Measurements from ENCODE around the gene STUB1. TPM values are rescaled to one million over a fixed set of nuclear protein-coding genes. Genes with fewer than 3 reads are reported as not detected.

Gene STUB1
- total and polyA plus RNA-seq, 2 donors (not counting 3 experiments of a cell fraction or from before 2014, with no cell fraction given): 107 to 147 TPM

DNA sequence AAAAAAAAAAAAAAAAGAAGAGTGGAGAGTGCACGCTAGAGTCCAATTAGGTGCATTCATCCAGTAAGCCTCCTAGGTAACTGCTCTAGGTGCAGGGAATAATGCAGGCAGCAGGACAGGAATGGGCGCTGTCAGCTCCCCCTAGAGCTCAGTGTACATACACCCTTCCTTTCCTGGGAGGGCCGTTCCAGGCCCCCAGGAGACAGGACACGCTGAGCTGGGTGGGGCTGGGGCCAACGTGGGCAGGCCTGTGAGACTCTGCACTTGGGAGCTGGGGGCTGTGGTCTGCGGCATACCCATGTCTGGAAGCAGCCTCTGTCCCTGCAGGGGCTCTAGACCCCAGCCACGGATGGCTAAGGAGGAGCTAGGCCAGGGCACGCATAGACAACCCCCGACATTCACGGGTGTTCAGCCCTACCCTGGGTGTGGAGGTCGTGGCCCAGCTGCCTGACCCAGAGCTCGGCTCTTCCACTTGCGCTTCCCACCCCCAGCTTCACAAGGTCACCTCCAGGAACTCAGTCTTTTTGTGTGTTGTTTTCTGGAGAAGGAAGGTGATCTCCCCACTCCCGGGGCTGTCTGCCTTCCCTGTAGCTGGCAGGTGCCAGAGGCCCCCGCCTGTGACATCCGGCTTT is 39.7 kb downstream of the STUB1 start:
- ChIA-PET CTCF (interaction anchor here (0.7 to 2.6 kb wide), 10 partner anchors 8 to 337 kb away, joined by 3 to 17 read pairs (median 4); partner anchors contain the start of genes CHTF18, CIAO3, RPUSD1 and WDR24), POLR2A (no interaction called here)
- no TSS peak for BruUV-seq (replicated peaks)
- intact Hi-C loops (cut with micrococcal nuclease): no loop called here
- Histone ChIP-seq H3K9ac (replicated peaks; ENCODE audit: extremely low read depth, insufficient read depth, low read length) (peak overlapping the region; percentile 35), H3K9me1 (replicated peaks; ENCODE audit: control insufficient read depth, extremely low read depth, insufficient read depth, low read length) (no peaks in the 10 kb centered on the region), H3K27ac (ENCODE audit: insufficient read depth, low read depth, low read length) (no peak overlapping the region), H2AFZ (ENCODE audit: low read depth, low read length) (peak overlapping the region; percentile 82), H4K20me1 (replicated peaks; ENCODE audit: control insufficient read depth, extremely low read depth, insufficient read depth, low read length) (no peaks in the 10 kb centered on the region), H3K36me3 (ENCODE audit: control insufficient read depth in 2 of 2, extremely low read depth in 1 of 2, insufficient read depth in 2 of 2, low read length in 2 of 2) (no peaks in the 10 kb centered on the region), H3K79me2 (ENCODE audit: control insufficient read depth, insufficient read depth, low read length) (no peaks in the 10 kb centered on the region), H3K9me3 (replicated peaks; ENCODE audit: control insufficient read depth, insufficient read depth, low read length) (no peaks in the 10 kb centered on the region), H3K4me1 (ENCODE audit: control insufficient read depth, extremely low read depth, insufficient read depth, low read length) (peaks cover 19% of the 10 kb centered on the region), H3K27me3 (ENCODE audit: control insufficient read depth in 2 of 2, insufficient read depth in 2 of 2, low read length in 2 of 2) (no peaks in the 10 kb centered on the region), H3K4me3 (replicated peaks in 1 of 3; ENCODE audit: insufficient read depth in 1 of 3, low read depth in 1 of 3, low read length in 3 of 3) (peak overlapping the region; percentile 49 to 56 (median 55)), H3K4me2 (ENCODE audit: insufficient read depth, low read length) (peak overlapping the region; percentile 58)
- TF ChIP-seq JUN (IDR thresholded peaks at IDR 0.05; ENCODE audit: borderline replicate concordance, insufficient read depth, insufficient read length, low read depth) (no peak), POLR2AphosphoS5 (IDR thresholded peaks at IDR 0.05; ENCODE audit: insufficient read depth, low read depth, low read length) (peak; percentile 16)
- TF ChIP-seq, protein P1, sequence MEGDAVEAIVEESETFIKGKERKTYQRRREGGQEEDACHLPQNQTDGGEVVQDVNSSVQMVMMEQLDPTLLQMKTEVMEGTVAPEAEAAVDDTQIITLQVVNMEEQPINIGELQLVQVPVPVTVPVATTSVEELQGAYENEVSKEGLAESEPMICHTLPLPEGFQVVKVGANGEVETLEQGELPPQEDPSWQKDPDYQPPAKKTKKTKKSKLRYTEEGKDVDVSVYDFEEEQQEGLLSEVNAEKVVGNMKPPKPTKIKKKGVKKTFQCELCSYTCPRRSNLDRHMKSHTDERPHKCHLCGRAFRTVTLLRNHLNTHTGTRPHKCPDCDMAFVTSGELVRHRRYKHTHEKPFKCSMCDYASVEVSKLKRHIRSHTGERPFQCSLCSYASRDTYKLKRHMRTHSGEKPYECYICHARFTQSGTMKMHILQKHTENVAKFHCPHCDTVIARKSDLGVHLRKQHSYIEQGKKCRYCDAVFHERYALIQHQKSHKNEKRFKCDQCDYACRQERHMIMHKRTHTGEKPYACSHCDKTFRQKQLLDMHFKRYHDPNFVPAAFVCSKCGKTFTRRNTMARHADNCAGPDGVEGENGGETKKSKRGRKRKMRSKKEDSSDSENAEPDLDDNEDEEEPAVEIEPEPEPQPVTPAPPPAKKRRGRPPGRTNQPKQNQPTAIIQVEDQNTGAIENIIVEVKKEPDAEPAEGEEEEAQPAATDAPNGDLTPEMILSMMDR (IDR thresholded peaks at IDR 0.05; ENCODE audit: extremely low read depth in 1 of 2, insufficient read depth in 1 of 2, low read depth in 1 of 2, low read length in 2 of 2): peak in 1 of 2 donors; percentile 12
- DNase-seq (ENCODE audit: low read depth, low spot score) (no peak), FAIRE-seq (no peak)
- dilution Hi-C loops (cut with MboI; ENCODE audit: extremely low pct_ligation_motif_present, low sequenced_read_pairs): no loop called here

DNA sequence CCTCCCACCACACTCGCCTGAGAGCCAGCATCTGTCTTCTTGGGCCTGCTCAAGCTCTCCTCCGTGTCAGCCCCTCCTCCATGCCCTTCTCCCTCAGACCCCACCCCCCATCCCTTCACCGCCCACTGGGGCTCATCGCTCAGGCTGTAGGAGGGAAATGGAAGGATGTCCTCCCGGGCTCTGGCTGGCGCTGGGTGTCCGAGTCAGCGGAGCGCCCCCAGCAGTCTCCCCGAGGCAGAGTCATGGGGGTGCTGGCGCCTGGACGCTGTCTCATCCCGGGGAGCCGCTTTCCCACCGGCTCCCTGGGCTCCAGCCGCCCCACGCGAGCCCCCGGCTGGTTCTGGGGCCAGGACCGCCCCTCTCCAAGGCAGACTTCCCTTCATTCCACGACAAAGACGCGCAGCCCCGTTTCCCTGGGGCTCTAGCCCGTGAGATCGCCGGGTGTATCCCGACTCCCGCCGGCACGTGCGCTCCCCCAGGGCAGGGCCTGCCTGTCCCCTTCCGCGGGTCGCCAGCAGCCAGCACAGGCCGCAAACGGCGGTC is 40.3 kb downstream of the STUB1 start:
- no TSS peak for BruUV-seq (replicated peaks)
- H3K79me2 ChIP-seq (ENCODE audit: control insufficient read depth, insufficient read depth, low read length): no peaks in the 10 kb centered on the region

More for the DNA sequence above, 40.3 kb downstream of the STUB1 start:
- Histone ChIP-seq H3K27me3 (ENCODE audit: control insufficient read depth in 2 of 2, insufficient read depth in 2 of 2, low read length in 2 of 2) (no peaks in the 10 kb centered on the region), H3K27ac (ENCODE audit: insufficient read depth, low read depth, low read length) (peak overlapping the region; percentile 19), H3K4me3 (replicated peaks in 1 of 3; ENCODE audit: insufficient read depth in 1 of 3, low read depth in 1 of 3, low read length in 3 of 3) (peak overlapping the region; percentile 49 to 56 (median 55)), H2AFZ (ENCODE audit: low read depth, low read length) (peak overlapping the region; percentile 82), H4K20me1 (replicated peaks; ENCODE audit: control insufficient read depth, extremely low read depth, insufficient read depth, low read length) (no peaks in the 10 kb centered on the region), H3K9ac (replicated peaks; ENCODE audit: extremely low read depth, insufficient read depth, low read length) (peak overlapping the region; percentile 35), H3K9me1 (replicated peaks; ENCODE audit: control insufficient read depth, extremely low read depth, insufficient read depth, low read length) (no peaks in the 10 kb centered on the region), H3K36me3 (ENCODE audit: control insufficient read depth in 2 of 2, extremely low read depth in 1 of 2, insufficient read depth in 2 of 2, low read length in 2 of 2) (no peaks in the 10 kb centered on the region), H3K4me2 (ENCODE audit: insufficient read depth, low read length) (peak overlapping the region; percentile 58), H3K4me1 (ENCODE audit: control insufficient read depth, extremely low read depth, insufficient read depth, low read length) (peaks cover 19% of the 10 kb centered on the region), H3K9me3 (replicated peaks; ENCODE audit: control insufficient read depth, insufficient read depth, low read length) (no peaks in the 10 kb centered on the region)
- TF ChIP-seq, protein P2, sequence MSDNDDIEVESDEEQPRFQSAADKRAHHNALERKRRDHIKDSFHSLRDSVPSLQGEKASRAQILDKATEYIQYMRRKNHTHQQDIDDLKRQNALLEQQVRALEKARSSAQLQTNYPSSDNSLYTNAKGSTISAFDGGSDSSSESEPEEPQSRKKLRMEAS (IDR thresholded peaks at IDR 0.05; ENCODE audit: insufficient read depth, insufficient read length): no peak
- TF ChIP-seq, protein P1 (IDR thresholded peaks at IDR 0.05; ENCODE audit: extremely low read depth in 1 of 2, insufficient read depth in 1 of 2, low read depth in 1 of 2, low read length in 2 of 2): peak in 1 of 2 donors; percentile 29
- TF ChIP-seq JUN (IDR thresholded peaks at IDR 0.05; ENCODE audit: borderline replicate concordance, insufficient read depth, insufficient read length, low read depth) (no peak), POLR2AphosphoS5 (IDR thresholded peaks at IDR 0.05; ENCODE audit: insufficient read depth, low read depth, low read length) (no peak), POLR2A (IDR thresholded peaks at IDR 0.05; ENCODE audit: low read depth, low read length) (no peak)
- POLR2A ChIA-PET: interaction anchor here (1.4 kb wide), 1 partner anchor 14 kb away, joined by 3 read pairs; no protein-coding TSS in a partner anchor
- CTCF ChIA-PET: interaction anchor here (0.9 to 2.6 kb wide), 9 partner anchors 8 to 337 kb away, joined by 3 to 17 read pairs (median 4); partner anchors contain the start of genes CHTF18, CIAO3, RPUSD1 and WDR24
- intact Hi-C loops (cut with micrococcal nuclease) (no loop called here), dilution Hi-C loops (cut with MboI; ENCODE audit: extremely low pct_ligation_motif_present, low sequenced_read_pairs) (no loop called here)
- peak; percentile 69 for FAIRE-seq
- peak; percentile 45 for DNase-seq (ENCODE audit: low read depth, low spot score)

All from endothelial cell of umbilical vein (primary cell).